Mucosa of descending colon (tissue), 3 donors: ENCODE data around the gene PAQR9. TPM values are rescaled to one million over a fixed set of nuclear protein-coding genes. Genes with fewer than 3 reads are reported as not detected.
A peak's percentile ranks its signal among the peaks of the same experiment; 100 is the strongest.

Experiments used
- ATAC-seq: fragments of 200-7000 bp; cut with Tn5 transposase; one replicate; pipeline ENCODE4 v1.9.1; 2020; ENCODE audit warnings: mild to moderate bottlenecking, moderate library complexity
- DNase-seq, 3 donors: peaks; one replicate each; pipeline ENCODE4 v3.0.0-alpha.2; 2020
- H3K36me3 ChIP-seq: fragments of 200-600 bp; one replicate; pipeline ENCODE4 v1.8.0; 2021; ENCODE audit warnings: low read depth, mild to moderate bottlenecking
- H3K4me1 ChIP-seq: fragments of 200-600 bp; one replicate; pipeline ENCODE4 v1.8.0; 2021; ENCODE audit warnings: low read depth, mild to moderate bottlenecking
- H3K4me3 ChIP-seq: fragments of 200-600 bp; one replicate; pipeline ENCODE4 v1.8.0; 2021; ENCODE audit warnings: mild to moderate bottlenecking
- H3K9me3 ChIP-seq: fragments of 200-600 bp; one replicate; pipeline ENCODE4 v1.8.0; 2021; ENCODE audit warnings: mild to moderate bottlenecking
- CTCF ChIP-seq: fragments of 200-600 bp; IDR thresholded peaks from one replicate; pipeline ENCODE4 v1.8.0; 2022; ENCODE audit warnings: antibody characterized with exemption, mild to moderate bottlenecking
- intact Hi-C, 2 donors: fragments of 100-400 bp; cut with DNase I in 1 of 2; cut with micrococcal nuclease in 1 of 2; formaldehyde crosslinking; loops; one replicate each; pipeline versions ENCODE4 v1.11.0 to v1.11.1; 2022; cut with DNase I, micrococcal nuclease
- total RNA-seq, 3 donors: library from RNA; stranded (reverse); fragmentation: NEBNext Ultra II Directional in 2 of 3; extraction: Animal tissue kit (Norgen Biotek cat#: 25700) in 2 of 3; gene quantifications; one replicate each; pipeline versions ENCODE4 v1.2.1 to v1.2.4, GENCODE V29; 2021 to 2023
- donor health status: DM: no; HTN: no; CAD: no; lungs with moderate emphysema.
- donor health status: DM: no; HTN: no; CAD: no.
- donor health status: DM: no; HTN: yes; CAD: no.

PAQR9 gene
- total RNA-seq, 3 donors from 2014 or later, result not detected

GRCh38 chr3:143002083-143002712, 38.7 kb upstream of the PAQR9 start:
- peak; percentile 45 for ATAC-seq
- H3K4me3 ChIP-seq, result peak overlapping the region; percentile 96
- no peaks in the 10 kb centered on the region for H3K9me3 ChIP-seq
- peaks cover 19% of the 10 kb centered on the region for H3K4me1 ChIP-seq
- no peaks in the 10 kb centered on the region for H3K36me3 ChIP-seq
- intact Hi-C loops, result no loop called here
- no peak for TF ChIP-seq CTCF
- no peak for DNase-seq

- ATAC-seq, result peak; percentile 98
- peak; percentile 94 to 98 (median 97) for DNase-seq
- peaks cover 19% of the 10 kb centered on the region for H3K4me1 ChIP-seq
Measured at GRCh38 chr3:143001369-143002082, 38.1 kb upstream of the PAQR9 start, which contains the start of gene U2SURP. Gene U2SURP, plus strand, starts transcription at chr3:143001570. Its CDS starts 59 bp downstream, at chr3:143001629.

GRCh38 chr3:143001034-143001368, 37.5 kb upstream of the PAQR9 start:
- ATAC-seq (peak; percentile 69), DNase-seq (peak in 1 of 3 donors; percentile 76)
- Histone ChIP-seq H3K9me3 (no peaks in the 10 kb centered on the region), H3K4me1 (peaks cover 19% of the 10 kb centered on the region), H3K36me3 (no peaks in the 10 kb centered on the region), H3K4me3 (peak overlapping the region; percentile 96)
- peak; percentile 2 for TF ChIP-seq CTCF
- intact Hi-C loops, result no loop called here

More at GRCh38 chr3:143001369-143002082, 38.1 kb upstream of the PAQR9 start, which contains the start of gene U2SURP:
- Histone ChIP-seq H3K9me3 (no peaks in the 10 kb centered on the region), H3K4me3 (peak within 1 kb of the TSS; percentile 96), H3K36me3 (no peaks in the 10 kb centered on the region)
- intact Hi-C loops, result no loop called here
- peak; percentile 5 for TF ChIP-seq CTCF

- DNase-seq (peak in 1 of 3 donors; percentile 26), ATAC-seq (peak; percentile 17)
- Histone ChIP-seq H3K4me1 (peaks cover 19% of the 10 kb centered on the region), H3K4me3 (peak overlapping the region; percentile 96), H3K36me3 (no peaks in the 10 kb centered on the region), H3K9me3 (no peaks in the 10 kb centered on the region)
- intact Hi-C loops, result no loop called here
- TF ChIP-seq CTCF, result no peak
Measured at GRCh38 chr3:143000528-143000927, 37.1 kb upstream of the PAQR9 start.

GRCh38 chr3:142999881-143000280, 36.4 kb upstream of the PAQR9 start:
- ATAC-seq (no peak), DNase-seq (no peak)
- Histone ChIP-seq H3K9me3 (no peaks in the 10 kb centered on the region), H3K4me1 (peaks cover 16% of the 10 kb centered on the region), H3K36me3 (no peaks in the 10 kb centered on the region), H3K4me3 (no peak overlapping the region)
- TF ChIP-seq CTCF, result no peak
- intact Hi-C loops, result loop anchor here (10.0 kb wide), 1 partner anchor 415 kb away; no protein-coding TSS in a partner anchor
